Motor neuron (in vitro differentiated cells): ENCODE measurements around the gene TWF1. TPM values are rescaled to one million over a fixed set of nuclear protein-coding genes. Genes with fewer than 3 reads are reported as not detected.
"Not testable (repeated sequence)": the region's sequence is repeated elsewhere in the genome, so short reads cannot be mapped to it uniquely, and the experiment has no call there.

Source experiments
- ATAC-seq, 8 experiments: fragments of 200-7000 bp; cut with Tn5 transposase; replicated peaks in 6 of 8; 2 replicates each; pipeline ENCODE4 v1.8.0; 2021; ENCODE audit warnings: mild to moderate bottlenecking in 8 of 8, moderate library complexity in 8 of 8
- H3K27ac ChIP-seq, 2 donors: fragments of 250-450 bp; sonication (Bioruptor Pico); 2 replicates each; pipeline ENCODE4 v1.9.0; 2021; ENCODE audit warnings: antibody characterized with exemption in 2 of 2, mild to moderate bottlenecking in 2 of 2, moderate library complexity in 1 of 2
- H3K4me1 ChIP-seq, 2 donors: fragments of 250-450 bp; sonication (Bioruptor Pico); replicated peaks in 1 of 2; 2 replicates each; pipeline ENCODE4 v1.6.1; 2021; ENCODE audit warnings: antibody characterized with exemption in 2 of 2, mild to moderate bottlenecking in 2 of 2, moderate library complexity in 1 of 2
- H3K4me3 ChIP-seq, 5 donors: fragments of 250-450 bp; sonication (Bioruptor Pico); 2 replicates each; pipeline ENCODE4 v1.9.0; 2021; ENCODE audit warnings: antibody characterized with exemption in 5 of 5, mild to moderate bottlenecking in 5 of 5, moderate library complexity in 4 of 5
- WGBS, 10 experiments: fragments of 450-650 bp; shearing (Covaris generic); methylation state at CpG; one replicate each; pipeline ENCODE4 v1.0.0; 2022; 5-methylcytosine and 5-hydroxymethylcytosine counted together
- in situ Hi-C, 9 experiments: fragments of 400-800 bp; cut with MboI; loops; one replicate each; pipeline ENCODE4 v1.15.0; 2021; ENCODE audit warnings: low sequenced_read_pairs in 9 of 9, low pct_unique_long_range_greater_than_20kb in 2 of 9; ENCODE audit not compliant: unreplicated experiment in 9 of 9
- total RNA-seq, 8 experiments: library from RNA; unstranded; fragments of 300-600 nt; gene quantifications; 2 replicates each; pipeline versions ENCODE4 v1.2.3 to v1.2.4, GENCODE V29; 2022

TWF1 gene
- total RNA-seq, 8 experiments from 2014 or later: 61.3 to 122 (median 78.4) TPM

- H3K4me1 ChIP-seq, in situ Hi-C loops, H3K27ac ChIP-seq, ATAC-seq, H3K4me3 ChIP-seq: not testable (repeated sequence)
- WGBS, 10 experiments: no CpG with 5 or more reads among the region's 6 CpGs
Measured at GRCh38 chr12:43751360-43751759, 54.8 kb downstream of the TWF1 start.

GRCh38 chr12:43750814-43751213 is 55.3 kb downstream of the TWF1 start:
- Histone ChIP-seq H3K4me3 (no peak overlapping the region), H3K27ac (no peak overlapping the region), H3K4me1 (peaks cover 0 to 7% of the 10 kb centered on the region in 2 donors)
- ATAC-seq: no peak
- 80 to 100% (median 95%) methylated on average over 1 to 3 of the region's 3 CpGs; no CpG with 5 or more reads in 2 of the 10 experiments for WGBS, 10 experiments
- in situ Hi-C loops: no loop called here

- Histone ChIP-seq H3K4me1 (peaks cover 0 to 7% of the 10 kb centered on the region in 2 donors), H3K27ac (no peak overlapping the region), H3K4me3 (no peak overlapping the region)
- in situ Hi-C loops: no loop called here
- ATAC-seq: no peak
- WGBS, 10 experiments: 60 to 100% (median 90%) methylated on average over 1 to 5 of the region's 5 CpGs; no CpG with 5 or more reads in 1 of the 10 experiments
Measured at GRCh38 chr12:43749016-43749415, 57.1 kb downstream of the TWF1 start.

GRCh38 chr12:43744826-43745225 is 61.3 kb downstream of the TWF1 start:
- Histone ChIP-seq H3K27ac (no peak overlapping the region), H3K4me1 (no peaks in the 10 kb centered on the region), H3K4me3 (no peak overlapping the region)
- in situ Hi-C loops: no loop called here
- ATAC-seq: no peak

Other genes starting within 250 kb of the TWF1 start
- gene PUS7L, start 47.5 kb downstream of the TWF1 start, total RNA-seq: 10 to 100 TPM in 7 of 8 experiments, 1 to 10 TPM in 1; 8.9 to 21.7 (median 13.4) TPM
- 10 to 100 TPM in 4 of 8 experiments, 1 to 10 TPM in 4; 4.2 to 18.4 (median 7.8) TPM for gene IRAK4, start 47.4 kb downstream of the TWF1 start, total RNA-seq
- gene TMEM117, start 29.8 kb upstream of the TWF1 start, total RNA-seq: 10 to 100 TPM in 2 of 8 experiments, 1 to 10 TPM in 6; 3.1 to 13.2 (median 7.0) TPM